H1 (cell line): ENCODE data around the gene PARD3.

ENCODE experiments used
- CBX5 ChIP-seq: fragments of 300-800, 300-1000 bp; sonication (generic); IDR thresholded peaks from 2 replicates; pipeline ENCODE4 v1.7.1; 2016; ENCODE audit warnings: antibody characterized with exemption, low read length, low read depth
- CREB1 ChIP-seq: IDR thresholded peaks from 2 replicates; pipeline ENCODE4 v1.6.1; 2012; ENCODE audit warnings: inconsistent platforms
- CTCF ChIP-seq, 3 experiments: IDR thresholded peaks; 1 replicate in 2 of 3; 2 replicates in 1 of 3; pipeline versions ENCODE4 v1.5.1 to v1.6.1; 2011; ENCODE audit warnings: low read length in 3 of 3, mild to moderate bottlenecking in 3 of 3, inconsistent platforms in 2 of 3, low read depth in 1 of 3, moderate library complexity in 1 of 3; ENCODE audit not compliant: insufficient read depth in 1 of 3; ENCODE audit errors: control extremely low read depth in 1 of 3
- EZH2 ChIP-seq: fragments of 200-600 bp; sonication (generic); IDR thresholded peaks from 2 replicates; pipeline ENCODE4 v1.7.1; 2012; ENCODE audit warnings: low read depth, mild to moderate bottlenecking, moderate library complexity, low read length, inconsistent platforms; ENCODE audit not compliant: severe bottlenecking
- GTF2F1 ChIP-seq: IDR thresholded peaks from 2 replicates; pipeline ENCODE4 v1.6.1; 2012; ENCODE audit warnings: low read depth, low read length, improper control_type of control experiment, borderline replicate concordance
- HDAC6 ChIP-seq: IDR thresholded peaks from one replicate; pipeline ENCODE4 v1.7.1; 2012; ENCODE audit warnings: low read depth, mild to moderate bottlenecking, inconsistent platforms, low read length, moderate library complexity
- POLR2AphosphoS5 ChIP-seq: IDR thresholded peaks from 2 replicates; pipeline ENCODE4 v1.6.1; 2011; ENCODE audit warnings: low read depth, low read length
- TCF12 ChIP-seq: IDR thresholded peaks from 2 replicates; pipeline ENCODE4 v1.6.1; 2011; ENCODE audit warnings: low read depth, mild to moderate bottlenecking, low read length
- YY1 ChIP-seq: IDR thresholded peaks from 2 replicates; pipeline ENCODE4 v1.6.1; 2011; ENCODE audit warnings: low read depth, mild to moderate bottlenecking, low read length
- ZNF274 ChIP-seq: IDR thresholded peaks from 2 replicates; pipeline ENCODE4 v1.7.0; 2012; ENCODE audit warnings: low read length, borderline replicate concordance; ENCODE audit errors: extremely low read depth

GRCh38 chr10:34520084-34520483, 295.0 kb downstream of the PARD3 start:
- TF ChIP-seq TCF12 (no peak), CREB1 (no peak), YY1 (no peak), CTCF (IDR thresholded peaks at IDR 0.05; ENCODE audit: control extremely low read depth in 1 of 3, insufficient read depth in 1 of 3, low read depth in 1 of 3, low read length in 3 of 3) (no peak), POLR2AphosphoS5 (no peak), EZH2 (no peak), GTF2F1 (no peak), ZNF274 (no peak), CBX5 (no peak), HDAC6 (no peak)
